H9 (cell line): ENCODE data around the gene TOP3B. TPM values are rescaled to one million over a fixed set of nuclear protein-coding genes. Genes with fewer than 3 reads are reported as not detected.

Experiments
- DNase-seq: peaks from one replicate; pipeline ENCODE4 v3.0.0-alpha.2; 2017
- H2AFZ ChIP-seq: one replicate; pipeline ENCODE4 v1.6.1; 2013; ENCODE audit warnings: mild to moderate bottlenecking, low read length, control low read depth, moderate library complexity
- H2AK5ac ChIP-seq: 2 replicates; pipeline ENCODE4 v1.6.1; 2013; ENCODE audit warnings: low read length, control low read depth, mixed read lengths; ENCODE audit not compliant: insufficient read length
- H2BK120ac ChIP-seq: one replicate; pipeline ENCODE4 v1.6.1; 2013; ENCODE audit warnings: low read depth, mild to moderate bottlenecking, low read length, control low read depth, inconsistent platforms; ENCODE audit not compliant: poor library complexity, severe bottlenecking
- H2BK12ac ChIP-seq: 2 replicates; pipeline ENCODE4 v1.6.1; 2013; ENCODE audit warnings: low read length, control low read depth, mixed read lengths, low read depth; ENCODE audit not compliant: insufficient read length
- H2BK15ac ChIP-seq: 2 replicates; pipeline ENCODE4 v1.6.1; 2013; ENCODE audit warnings: low read depth, low read length, control low read depth
- H2BK20ac ChIP-seq: one replicate; pipeline ENCODE4 v1.6.1; 2013; ENCODE audit warnings: low read depth, mild to moderate bottlenecking, low read length, control low read depth, inconsistent platforms; ENCODE audit not compliant: poor library complexity, severe bottlenecking
- H2BK5ac ChIP-seq: 2 replicates; pipeline ENCODE4 v1.6.1; 2013; ENCODE audit warnings: low read length, control low read depth, mixed read lengths; ENCODE audit not compliant: insufficient read length
- H3K14ac ChIP-seq: 2 replicates; pipeline ENCODE4 v1.6.1; 2013; ENCODE audit warnings: low read length, control low read depth; ENCODE audit not compliant: insufficient read depth
- H3K18ac ChIP-seq: 2 replicates; pipeline ENCODE4 v1.6.1; 2013; ENCODE audit warnings: low read depth, mild to moderate bottlenecking, mixed read lengths, low read length, control low read depth; ENCODE audit not compliant: insufficient read length
- H3K23ac ChIP-seq: 2 replicates; pipeline ENCODE4 v1.6.1; 2013; ENCODE audit warnings: low read length, control low read depth, mixed read lengths, low read depth; ENCODE audit not compliant: insufficient read length
- H3K23me2 ChIP-seq: 2 replicates; pipeline ENCODE4 v1.6.1; 2013; ENCODE audit warnings: low read depth, mild to moderate bottlenecking, mixed read lengths, low read length, control low read depth; ENCODE audit not compliant: insufficient read length, poor library complexity, severe bottlenecking
- H3K27ac ChIP-seq: 2 replicates; pipeline ENCODE4 v1.5.1; 2013; ENCODE audit warnings: low read length, control low read depth, mixed read lengths, low read depth; ENCODE audit not compliant: insufficient read length
- H3K27me3 ChIP-seq: 2 replicates; pipeline ENCODE4 v1.6.1; 2013; ENCODE audit warnings: low read length, control low read depth, inconsistent platforms; ENCODE audit not compliant: insufficient read depth
- H3K4ac ChIP-seq: 2 replicates; pipeline ENCODE4 v1.6.1; 2013; ENCODE audit warnings: low read depth, mild to moderate bottlenecking, control low read depth, inconsistent platforms, low read length, moderate library complexity
- H3K4me1 ChIP-seq: 2 replicates; pipeline ENCODE4 v1.6.1; 2013; ENCODE audit warnings: low read length, control low read depth, inconsistent platforms; ENCODE audit not compliant: insufficient read depth
- H3K4me2 ChIP-seq: 2 replicates; pipeline ENCODE4 v1.6.1; 2013; ENCODE audit warnings: low read length, control low read depth, mixed read lengths; ENCODE audit not compliant: insufficient read length, insufficient read depth
- H3K56ac ChIP-seq: 2 replicates; pipeline ENCODE4 v1.6.1; 2013; ENCODE audit warnings: low read depth, mild to moderate bottlenecking, mixed read lengths, low read length, control low read depth; ENCODE audit not compliant: insufficient read length
- H3K79me1 ChIP-seq: 2 replicates; pipeline ENCODE4 v1.6.1; 2013; ENCODE audit warnings: low read depth, mild to moderate bottlenecking, moderate library complexity, low read length, control low read depth, inconsistent platforms; ENCODE audit not compliant: insufficient read depth, poor library complexity, severe bottlenecking
- H3K79me2 ChIP-seq: 2 replicates; pipeline ENCODE4 v1.6.1; 2013; ENCODE audit warnings: low read length, control low read depth, inconsistent platforms; ENCODE audit not compliant: insufficient read depth
- H3K9ac ChIP-seq: 2 replicates; pipeline ENCODE4 v1.6.1; 2013; ENCODE audit warnings: low read length, control low read depth, mixed read lengths; ENCODE audit not compliant: insufficient read length; ENCODE audit errors: extremely low read depth
- H3K9me3 ChIP-seq: one replicate; pipeline ENCODE4 v1.6.1; 2013; ENCODE audit warnings: low read depth, low read length, inconsistent platforms; ENCODE audit not compliant: control insufficient read depth
- H3T11ph ChIP-seq: one replicate; pipeline ENCODE4 v1.6.1; 2013; ENCODE audit warnings: mild to moderate bottlenecking, low read length, control low read depth, inconsistent platforms
- H4K20me1 ChIP-seq: one replicate; pipeline ENCODE4 v1.6.1; 2013; ENCODE audit not compliant: control insufficient read depth, insufficient read length, insufficient read depth
- H4K5ac ChIP-seq: 2 replicates; pipeline ENCODE4 v1.6.1; 2013; ENCODE audit warnings: low read depth, mild to moderate bottlenecking, mixed read lengths, low read length, control low read depth; ENCODE audit not compliant: insufficient read length
- H4K8ac ChIP-seq: replicated peaks from 2 replicates; pipeline ENCODE4 v1.6.1; 2013; ENCODE audit warnings: low read length, control low read depth, mixed read lengths, low read depth; ENCODE audit not compliant: insufficient read length
- H4K91ac ChIP-seq: 2 replicates; pipeline ENCODE4 v1.6.1; 2013; ENCODE audit warnings: low read depth, mild to moderate bottlenecking, moderate library complexity, mixed read lengths, low read length, control low read depth; ENCODE audit not compliant: insufficient read length
- H3K27ac Mint-ChIP-seq, 3 experiments: 2 replicates in 2 of 3; 3 replicates in 1 of 3; pipeline ENCODE4 v1.8.0; 2020 to 2021; ENCODE audit warnings: mixed read lengths in 3 of 3, mild to moderate bottlenecking in 1 of 3, moderate library complexity in 1 of 3
- H3K27me3 Mint-ChIP-seq: 2 replicates; pipeline ENCODE4 v1.8.0; 2021; ENCODE audit warnings: low read depth, mild to moderate bottlenecking, moderate library complexity, mixed read lengths
- H3K36me3 Mint-ChIP-seq, 3 experiments: 2 replicates in 2 of 3; 3 replicates in 1 of 3; pipeline ENCODE4 v1.8.0; 2020 to 2021; ENCODE audit warnings: low read depth in 3 of 3, mixed read lengths in 3 of 3; ENCODE audit not compliant: insufficient read depth in 1 of 3
- H3K4me1 Mint-ChIP-seq, 2 experiments: 2 replicates each; pipeline ENCODE4 v1.8.0; 2020; ENCODE audit warnings: mixed read lengths in 2 of 2
- H3K4me3 Mint-ChIP-seq, 2 experiments: 2 replicates in 1 of 2; 3 replicates in 1 of 2; pipeline ENCODE4 v1.8.0; 2020 to 2021; ENCODE audit warnings: mild to moderate bottlenecking in 2 of 2, mixed read lengths in 2 of 2, moderate library complexity in 1 of 2
- H3K9me3 Mint-ChIP-seq, 2 experiments: 2 replicates in 1 of 2; 3 replicates in 1 of 2; pipeline ENCODE4 v1.8.0; 2020; ENCODE audit warnings: mild to moderate bottlenecking in 2 of 2, mixed read lengths in 2 of 2, moderate library complexity in 1 of 2
- CTCF ChIP-seq: fragments of 200-600 bp; sonication (generic); conservative IDR thresholded peaks from 3 replicates; pipeline ENCODE4 v1.8.0; 2021; ENCODE audit warnings: antibody characterized with exemption, mild to moderate bottlenecking
- WGBS: extraction: QIAGEN DNeasy Blood & Tissue Kit; methylation state at CpG from one replicate; pipeline ENCODE4 v1.1.7; 2013; ENCODE audit warnings: missing lambda C conversion rate, low lambda C conversion rate, mixed read lengths; ENCODE audit not compliant: insufficient read length; ENCODE audit errors: extremely low coverage; 5-methylcytosine and 5-hydroxymethylcytosine counted together
- total RNA-seq: library from RNA; stranded (reverse); gene quantifications from 2 replicates; pipeline ENCODE4 v1.2.1, GENCODE V29; 2021

The TOP3B gene
- total RNA-seq, 1 experiment from 2014 or later, result 55.2 TPM

- Histone ChIP-seq H3K14ac (no peak overlapping the region; the same call in 1 of the 2 replicates), H3K9me3 (no peaks in the 10 kb centered on the region), H2BK5ac (no peak overlapping the region), H2BK20ac (no peak overlapping the region), H3K56ac (no peak overlapping the region), H3K27me3 (no peaks in the 10 kb centered on the region), H3K79me2 (no peaks in the 10 kb centered on the region), H3T11ph (no peak overlapping the region), H2BK15ac (no peak overlapping the region), H3K4me2 (no peak overlapping the region), H3K9ac (no peak overlapping the region), H3K23me2 (no peaks in the 10 kb centered on the region), H2BK120ac (no peak overlapping the region), H4K91ac (no peak overlapping the region), H4K8ac (no peak overlapping the region), H3K4ac (no peak overlapping the region), H4K5ac (no peak overlapping the region), H3K23ac (no peak overlapping the region), H3K18ac (no peak overlapping the region), H2BK12ac (no peak overlapping the region), H3K4me1 (peaks cover 4% of the 10 kb centered on the region; the same call in 1 of the 2 replicates), H2AFZ (no peak overlapping the region), H3K79me1 (no peaks in the 10 kb centered on the region), H3K27ac (no peak overlapping the region), H2AK5ac (no peak overlapping the region), H4K20me1 (no peaks in the 10 kb centered on the region)
- Mint-ChIP-seq H3K9me3 (no peaks in the 10 kb centered on the region), H3K4me1 (peaks cover 33 to 55% of the 10 kb centered on the region in 2 experiments), H3K36me3 (peaks cover 2 to 24% (median 18%) of the 10 kb centered on the region in 3 experiments; a peak in 6 of 7 replicates), H3K4me3 (no peak overlapping the region), H3K27me3 (no peaks in the 10 kb centered on the region), H3K27ac (peak overlapping the region; percentile 43 to 83 (median 63); a peak in 1 of 7 replicates)
- no CpG with 5 or more reads among the region's 4 CpGs for WGBS
- DNase-seq, result no peak
- TF ChIP-seq CTCF, result no peak
These were observed 55.9 kb downstream of the TOP3B start for GRCh38 chr22:21926728-21927127.
